Measurements from ENCODE around the gene PODN. TPM values are rescaled to one million over a fixed set of nuclear protein-coding genes. Genes with fewer than 3 reads are reported as not detected.

PODN gene
- total RNA-seq, 2 donors from 2014 or later, result 155 to 285 TPM

DNA sequence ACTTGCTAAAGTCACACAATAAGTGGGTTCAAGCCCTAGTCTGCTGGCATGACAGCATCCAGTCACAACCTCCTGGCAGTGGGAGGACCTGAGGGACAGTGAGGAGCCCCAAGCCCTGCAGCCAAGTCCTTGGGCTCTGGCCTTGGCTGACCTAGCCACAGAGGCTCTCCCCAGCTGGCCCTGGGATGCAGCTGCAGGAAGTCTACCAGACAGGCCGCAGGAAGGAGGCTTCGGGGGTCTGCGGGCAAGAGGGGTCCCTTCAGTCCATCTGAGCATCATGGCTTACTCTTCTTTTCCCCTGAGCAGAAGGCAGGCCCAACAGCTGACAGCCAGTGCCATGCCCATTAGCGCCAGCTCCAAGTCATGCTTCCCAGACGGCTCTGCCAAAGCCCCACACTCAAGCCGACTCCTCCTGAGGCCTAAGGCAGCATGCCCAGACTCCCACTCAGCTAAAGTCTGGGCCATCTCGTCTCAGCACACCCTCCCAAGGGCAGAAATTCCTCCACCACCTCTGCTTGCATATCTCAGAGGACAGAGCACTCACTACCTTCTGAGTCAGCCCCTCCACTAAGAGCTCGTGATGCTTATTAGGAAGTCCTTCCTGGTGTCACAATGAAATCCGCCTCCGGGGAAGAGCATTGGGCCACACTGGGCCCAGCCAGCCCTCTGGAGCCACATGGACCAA is 60.3 kb downstream of the PODN start:
- DNase-seq (ENCODE audit: low spot score), result peak; percentile 88
- intact Hi-C loops (cut with DNase I), result no loop called here

- DNase-seq (ENCODE audit: low spot score), result no peak
- intact Hi-C loops (cut with DNase I), result no loop called here
Observed at GRCh38 chr1:53122961-53123413, 61.0 kb downstream of the PODN start.

DNA sequence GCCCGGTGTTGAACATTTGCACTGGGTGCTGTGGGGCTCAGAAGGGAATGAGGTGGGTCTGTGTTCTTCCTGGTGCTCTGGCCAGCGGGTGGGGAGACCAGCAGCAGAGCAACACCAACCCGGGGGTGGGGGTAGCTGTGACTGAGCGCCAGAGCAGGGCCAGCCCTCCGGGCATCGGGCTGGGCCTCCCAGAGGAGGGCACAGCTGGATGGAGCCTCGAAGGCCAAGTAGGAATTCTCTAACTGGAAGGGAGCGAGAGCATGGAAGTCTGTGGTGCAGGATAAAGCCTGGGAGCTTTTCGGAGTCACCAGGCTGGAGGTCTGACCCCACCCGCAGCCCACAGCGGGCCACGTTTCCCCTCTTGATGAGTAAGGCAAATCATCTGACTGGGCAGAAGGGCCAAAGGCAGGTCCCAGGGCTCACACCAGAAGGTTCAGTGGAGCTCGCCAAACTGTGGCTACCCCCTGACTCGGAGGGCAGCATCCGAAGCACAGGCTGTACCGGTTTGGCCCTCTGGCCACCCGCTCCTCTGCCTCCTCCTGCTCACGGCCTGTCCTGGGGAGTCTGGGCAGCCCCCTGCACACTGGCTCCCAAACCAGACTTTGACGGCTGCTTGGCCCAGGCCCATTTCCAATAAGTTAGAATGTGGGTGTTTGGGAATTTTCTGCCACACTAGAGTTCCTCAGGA is 61.6 kb downstream of the PODN start:
- DNase-seq (ENCODE audit: low spot score), result peak; percentile 92
- intact Hi-C loops (cut with DNase I), result no loop called here

DNA sequence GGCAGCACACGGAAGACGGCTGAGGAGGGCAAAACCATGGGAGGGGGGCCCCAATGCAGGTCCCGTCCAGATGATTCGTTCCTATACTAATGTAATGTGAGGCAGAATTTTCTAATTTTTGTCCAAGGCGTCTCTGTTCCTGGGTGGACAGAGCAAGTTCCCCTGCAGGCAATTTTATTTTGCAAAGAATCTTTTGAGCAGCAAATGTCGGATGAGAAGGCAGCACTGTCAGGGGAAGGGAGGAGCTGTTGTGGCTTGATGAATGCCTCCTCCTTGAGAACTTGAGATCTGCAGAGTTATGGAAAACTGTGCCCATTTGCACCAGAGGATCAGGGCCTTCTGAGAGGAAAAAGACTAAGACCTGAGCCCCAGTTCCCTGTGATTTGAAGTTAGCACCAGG is 63.1 kb downstream of the PODN start:
- intact Hi-C loops (cut with DNase I), result no loop called here
- peak; percentile 32 for DNase-seq (ENCODE audit: low spot score)

GRCh38 chr1:53125623-53126360 is 63.8 kb downstream of the PODN start:
- intact Hi-C loops (cut with DNase I), result no loop called here
- peak; percentile 47 for DNase-seq (ENCODE audit: low spot score)

DNA sequence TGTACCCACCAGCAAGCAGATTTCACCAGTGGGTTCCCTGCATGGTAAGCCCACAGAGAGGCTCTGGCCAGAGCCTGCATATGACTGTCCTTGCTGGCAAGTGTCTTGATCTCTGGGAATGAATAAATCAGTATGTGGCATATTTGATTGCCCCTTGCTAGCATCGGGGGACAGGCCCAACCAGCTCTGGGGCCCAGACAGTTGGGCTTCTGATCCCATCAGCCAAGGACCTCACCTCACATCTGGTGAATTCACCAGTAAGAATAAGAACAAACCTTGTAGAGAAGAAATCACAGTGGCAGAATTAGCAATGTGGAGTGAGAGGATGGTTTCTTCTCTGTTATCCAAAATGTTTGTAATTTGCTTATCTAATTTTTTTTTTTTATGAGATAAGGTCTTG is 64.5 kb downstream of the PODN start:
- peak; percentile 25 for DNase-seq (ENCODE audit: low spot score)
- intact Hi-C loops (cut with DNase I), result no loop called here

- peak; percentile 35 for DNase-seq (ENCODE audit: low spot score)
- intact Hi-C loops (cut with DNase I), result no loop called here
Observed at GRCh38 chr1:53127546-53127945, 65.5 kb downstream of the PODN start.

DNA sequence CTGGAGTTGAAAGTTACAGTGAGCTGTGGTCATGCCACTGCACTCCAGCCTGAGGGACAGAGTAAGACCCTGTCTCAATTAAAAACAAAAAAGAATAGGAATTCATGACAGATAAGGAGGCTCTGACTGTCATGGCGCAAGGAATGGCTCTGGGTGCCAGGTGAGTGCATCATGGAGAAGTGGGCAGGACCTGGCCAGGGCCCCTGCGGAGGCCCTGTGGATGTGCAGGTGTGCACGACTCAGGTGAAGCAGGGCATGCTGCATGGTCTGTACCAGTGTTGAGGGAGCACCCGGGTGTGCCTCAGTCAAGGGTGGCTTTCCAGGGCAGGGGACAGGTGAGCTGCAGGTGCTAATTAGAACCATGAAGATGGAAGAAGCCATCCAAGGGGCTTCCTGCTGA is 66.4 kb downstream of the PODN start:
- DNase-seq (ENCODE audit: low spot score), result peak; percentile 58
- intact Hi-C loops (cut with DNase I), result no loop called here

- intact Hi-C loops (cut with DNase I), result loop anchor here in 1 of 2 donors (1.0 to 5.0 kb wide), 2 partner anchors 12 to 743 kb away; no protein-coding TSS in a partner anchor
- DNase-seq (ENCODE audit: low spot score), result peak; percentile 36
Observed at GRCh38 chr1:53129891-53130597, 68.0 kb downstream of the PODN start.

- intact Hi-C loops (cut with DNase I), result loop anchor here in 1 of 2 donors (1.0 to 5.0 kb wide), 2 partner anchors 12 to 743 kb away; no protein-coding TSS in a partner anchor
- DNase-seq (ENCODE audit: low spot score), result peak; percentile 30
Observed at GRCh38 chr1:53130598-53130877, 68.5 kb downstream of the PODN start.

DNA sequence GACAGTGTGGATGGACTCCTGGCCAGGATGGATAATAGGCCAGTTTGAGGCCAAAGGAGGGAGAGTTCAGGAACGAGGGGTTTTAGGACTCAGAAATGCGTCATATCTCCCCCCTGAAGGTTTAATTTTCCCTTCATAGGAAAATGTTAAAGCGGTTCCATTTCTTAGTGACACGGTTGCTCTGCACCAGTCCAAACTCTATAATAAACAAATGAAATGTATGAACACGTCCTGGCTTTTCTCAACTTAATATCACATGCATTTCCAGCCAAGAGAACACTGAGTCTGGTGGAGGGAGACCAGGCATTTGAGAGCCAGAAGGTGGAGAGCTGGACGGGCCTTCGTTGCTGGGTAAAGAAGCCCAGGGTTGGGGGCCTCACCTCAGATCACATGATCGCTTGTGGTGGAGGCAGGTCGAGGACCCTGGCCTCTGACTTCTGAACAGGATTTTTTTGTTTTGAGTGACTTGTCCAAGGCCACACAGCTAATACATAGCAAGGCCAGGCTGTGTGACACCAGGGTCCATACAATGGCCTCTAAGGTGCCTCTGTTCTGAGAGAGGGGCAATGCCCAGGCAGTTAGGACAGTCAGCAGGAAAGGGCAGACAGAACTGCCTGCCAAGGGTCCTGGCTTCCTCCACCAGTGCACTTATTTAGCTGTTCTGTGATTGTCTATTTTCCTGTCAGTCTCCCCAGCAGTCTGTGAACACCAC is 69.0 kb downstream of the PODN start:
- intact Hi-C loops (cut with DNase I), result loop anchor here in 1 of 2 donors (1.0 to 5.0 kb wide), 2 partner anchors 13 to 744 kb away; no protein-coding TSS in a partner anchor
- peak; percentile 28 for DNase-seq (ENCODE audit: low spot score)

DNA sequence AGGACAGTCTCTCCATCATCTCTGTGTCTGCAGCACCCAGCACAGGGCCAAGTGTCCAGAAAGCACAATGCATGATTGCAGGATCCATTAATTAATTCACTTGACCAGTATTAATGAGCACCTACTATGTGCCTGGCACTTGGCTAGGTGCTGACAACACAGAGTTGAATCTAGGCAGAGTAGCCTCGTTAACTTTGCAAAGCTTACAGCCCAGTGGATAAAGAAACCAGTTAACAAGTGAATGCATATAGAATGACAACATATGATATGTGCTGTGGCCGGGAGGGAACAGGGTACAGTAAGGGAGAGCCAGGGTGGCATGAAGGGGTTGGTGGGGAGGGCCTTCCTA is 69.6 kb downstream of the PODN start:
- intact Hi-C loops (cut with DNase I), result loop anchor here in 1 of 2 donors (5.0 kb wide), 1 partner anchor 744 kb away; no protein-coding TSS in a partner anchor
- DNase-seq (ENCODE audit: low spot score), result peak; percentile 17

- peak; percentile 9 for DNase-seq (ENCODE audit: low spot score)
- intact Hi-C loops (cut with DNase I), result loop anchor here in 1 of 2 donors (5.0 kb wide), 1 partner anchor 745 kb away; no protein-coding TSS in a partner anchor
Observed at GRCh38 chr1:53132176-53132575, 70.2 kb downstream of the PODN start.

- peak; percentile 26 for DNase-seq (ENCODE audit: low spot score)
- intact Hi-C loops (cut with DNase I), result loop anchor here in 1 of 2 donors (5.0 kb wide), 1 partner anchor 746 kb away; no protein-coding TSS in a partner anchor
Observed at GRCh38 chr1:53133261-53134041, 71.4 kb downstream of the PODN start.

GRCh38 chr1:53134042-53134485 is 72.1 kb downstream of the PODN start:
- intact Hi-C loops (cut with DNase I), result loop anchor here in 1 of 2 donors (5.0 kb wide), 1 partner anchor 747 kb away; no protein-coding TSS in a partner anchor

More at GRCh38 chr1:53134042-53134485, 72.1 kb downstream of the PODN start:
- no peak for DNase-seq (ENCODE audit: low spot score)

Data from posterior vena cava (tissue), 2 donors.